ENCODE measurements around the gene SLC16A1. TPM values are rescaled to one million over a fixed set of nuclear protein-coding genes. Genes with fewer than 3 reads are reported as not detected.
A peak's percentile ranks its signal among the peaks of the same experiment; 100 is the strongest.

SLC16A1 gene
- total RNA-seq, 1 donor from 2014 or later = 28.3 TPM

DNA sequence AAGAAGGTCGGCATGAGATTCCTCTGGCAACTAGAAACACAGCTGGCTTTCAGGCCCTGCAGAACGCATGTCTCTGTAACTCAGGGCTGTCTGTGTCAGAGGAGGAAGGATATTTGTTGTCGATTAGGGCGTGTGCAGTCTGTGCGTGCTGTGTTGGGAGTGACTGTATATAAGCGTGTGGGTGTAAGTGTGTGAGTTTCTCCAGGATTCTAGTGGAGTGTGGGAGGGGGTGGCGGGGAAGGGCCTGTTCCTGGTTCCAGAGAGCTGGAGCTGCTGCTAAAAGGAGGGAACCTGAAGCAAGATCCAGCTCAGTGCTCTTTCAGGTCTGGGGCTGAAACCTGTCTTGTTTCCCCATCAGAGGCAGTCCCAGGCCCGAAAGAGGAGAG lies 74.3 kb downstream of the SLC16A1 start:
- peak; percentile 20 for DNase-seq

DNA sequence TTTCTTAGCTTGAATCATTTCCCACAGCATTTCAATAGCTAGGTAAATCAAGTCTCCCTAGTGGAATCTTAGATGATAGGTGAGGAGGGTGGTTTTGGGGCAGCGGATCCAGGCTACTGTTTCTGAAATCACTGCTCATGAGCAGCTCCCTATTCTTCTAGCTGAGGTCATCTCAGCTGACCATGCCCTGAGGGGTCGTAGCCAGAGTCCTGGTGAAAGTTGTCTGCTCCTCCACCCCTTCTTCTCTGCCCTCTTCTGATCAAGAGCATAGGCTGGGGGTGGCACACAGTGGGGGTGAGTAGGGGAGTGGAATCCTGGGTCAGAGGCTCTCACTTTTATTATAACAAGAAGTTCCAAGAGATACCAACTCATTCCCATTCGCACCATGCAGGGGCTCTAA lies 76.2 kb downstream of the SLC16A1 start:
- no peak for DNase-seq

DNA sequence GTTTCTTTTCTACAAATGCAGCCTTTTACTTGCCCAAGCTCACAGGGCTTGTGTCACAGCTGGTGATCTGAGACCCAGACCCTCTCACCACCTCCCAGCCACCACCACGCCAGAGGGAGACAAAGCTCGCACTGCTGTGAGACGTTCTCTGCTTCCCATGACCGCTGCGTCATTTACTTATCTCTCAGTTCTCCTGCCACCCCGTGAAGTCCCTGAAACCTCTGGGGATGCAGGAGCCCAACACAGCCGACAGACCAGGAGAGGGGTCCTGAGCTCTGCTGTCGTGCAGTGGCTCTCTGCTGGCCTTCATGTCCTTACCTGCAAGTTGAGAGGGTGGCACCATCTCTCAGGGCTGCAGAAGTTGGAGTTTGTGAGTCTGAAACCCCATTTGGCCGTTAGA lies 77.7 kb downstream of the SLC16A1 start:
- DNase-seq = no peak

DNA sequence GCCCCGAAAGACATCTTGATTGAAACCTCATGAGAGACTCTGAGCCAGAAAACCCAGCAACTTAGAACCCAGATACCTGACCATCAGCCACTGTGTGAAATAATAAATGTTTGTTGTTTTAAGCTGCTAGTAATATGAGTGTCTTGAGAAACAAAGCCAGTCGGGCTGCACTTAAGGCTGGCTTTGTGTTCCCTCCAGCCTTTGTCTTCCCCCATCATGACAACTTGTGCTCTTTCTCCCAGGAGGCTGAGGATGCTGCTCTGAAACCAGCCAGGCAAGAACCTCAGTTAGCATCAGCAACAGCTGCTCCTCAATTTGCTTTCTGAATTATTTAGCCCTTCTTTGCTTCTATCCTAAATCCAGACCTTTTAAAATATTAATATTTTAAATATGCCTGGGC lies 78.2 kb downstream of the SLC16A1 start:
- DNase-seq = no peak

DNA sequence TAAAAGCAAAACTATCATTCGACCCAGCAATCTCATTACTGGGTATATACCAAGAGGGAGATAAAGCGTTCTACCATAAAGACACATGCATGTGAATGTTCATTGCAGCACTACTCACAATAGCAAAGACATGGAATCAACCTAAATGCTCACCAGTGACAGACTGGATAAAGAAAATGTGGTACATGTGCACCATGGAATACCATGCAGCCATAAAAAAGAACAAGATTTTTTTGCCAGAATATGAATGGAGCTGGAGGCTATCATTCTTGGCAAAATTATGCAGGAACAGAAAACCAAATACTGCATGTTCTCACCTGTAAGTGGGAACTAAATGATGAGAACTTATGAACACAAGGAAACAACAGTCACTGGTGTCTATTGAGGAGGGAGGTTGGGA lies 79.7 kb downstream of the SLC16A1 start:
- DNase-seq = no peak

DNA sequence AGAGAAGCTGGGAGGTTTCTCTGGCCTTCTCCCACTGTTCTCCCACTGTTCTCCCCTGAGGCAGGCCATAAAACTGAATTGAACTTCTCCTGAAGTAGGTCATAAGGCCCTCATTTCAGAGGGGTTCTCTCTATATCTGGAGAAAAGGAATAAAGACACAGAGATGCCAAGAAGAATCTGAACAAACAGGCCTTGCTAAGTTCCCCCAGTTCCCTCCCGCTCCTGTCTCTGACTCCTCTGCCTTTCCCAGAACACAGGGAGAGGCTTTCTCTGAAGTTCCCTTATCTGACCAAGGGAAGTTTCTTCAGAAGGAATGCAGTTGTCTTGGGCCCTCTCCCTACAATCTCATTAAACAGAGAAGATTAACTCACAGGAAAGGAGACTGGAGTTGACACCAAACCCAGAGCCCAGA lies 83.4 kb downstream of the SLC16A1 start:
- DNase-seq = no peak

DNA sequence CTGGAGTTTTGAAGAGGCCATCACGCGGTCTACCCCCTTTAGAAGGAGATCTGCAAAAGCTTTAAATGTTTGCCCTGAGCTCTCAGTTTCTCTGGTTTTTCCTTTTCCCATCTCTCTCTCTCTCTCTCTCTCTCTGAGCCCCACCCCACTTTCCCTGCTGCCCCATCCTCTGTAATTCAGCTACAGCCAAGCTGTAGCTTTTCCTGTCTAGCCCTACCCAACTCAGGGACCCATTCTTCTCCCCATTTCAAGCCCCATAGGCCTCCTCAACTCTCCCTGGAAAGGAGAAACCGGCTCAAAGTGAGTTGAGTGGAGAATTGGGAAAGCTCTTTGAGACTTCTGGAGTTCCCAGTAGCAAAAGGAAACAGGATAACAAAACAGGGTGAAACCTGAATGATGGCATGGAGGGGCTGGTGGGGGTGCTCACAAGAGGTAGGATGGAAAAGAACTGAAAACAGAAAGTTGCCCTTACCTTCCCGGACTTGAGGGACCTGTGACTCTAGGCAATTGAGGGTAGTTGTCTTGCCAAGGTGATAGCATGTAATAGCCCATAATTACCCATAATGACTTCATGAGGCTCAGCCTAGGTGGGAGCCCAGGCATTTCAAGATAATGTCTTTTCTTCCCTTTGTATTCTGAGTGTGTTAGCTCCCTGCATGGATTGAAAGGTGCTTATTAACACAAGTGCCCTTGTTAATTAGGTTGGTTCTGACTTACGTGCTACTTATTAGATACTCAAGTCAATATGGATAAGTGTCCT lies 84.9 kb downstream of the SLC16A1 start:
- no peak for DNase-seq

DNA sequence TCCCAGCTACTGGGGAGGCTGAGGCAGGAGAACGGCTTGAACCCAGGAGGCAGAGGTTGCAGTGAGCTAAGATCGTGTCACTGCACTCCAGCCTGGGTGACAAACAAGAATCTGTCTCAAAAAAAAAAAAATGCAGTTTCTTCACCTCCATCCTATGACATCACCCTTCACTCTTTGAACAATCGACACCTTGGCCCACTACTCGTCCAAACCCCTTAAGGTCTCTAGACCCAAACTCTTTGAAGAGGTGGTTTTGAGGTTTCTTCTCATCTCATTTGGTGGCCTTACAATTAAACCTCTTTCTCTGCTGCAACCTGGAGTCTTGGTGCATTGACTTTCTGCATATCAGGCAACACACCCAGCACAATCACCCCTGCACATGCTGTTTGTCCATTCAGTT lies 86.1 kb downstream of the SLC16A1 start:
- no peak for DNase-seq

DNA sequence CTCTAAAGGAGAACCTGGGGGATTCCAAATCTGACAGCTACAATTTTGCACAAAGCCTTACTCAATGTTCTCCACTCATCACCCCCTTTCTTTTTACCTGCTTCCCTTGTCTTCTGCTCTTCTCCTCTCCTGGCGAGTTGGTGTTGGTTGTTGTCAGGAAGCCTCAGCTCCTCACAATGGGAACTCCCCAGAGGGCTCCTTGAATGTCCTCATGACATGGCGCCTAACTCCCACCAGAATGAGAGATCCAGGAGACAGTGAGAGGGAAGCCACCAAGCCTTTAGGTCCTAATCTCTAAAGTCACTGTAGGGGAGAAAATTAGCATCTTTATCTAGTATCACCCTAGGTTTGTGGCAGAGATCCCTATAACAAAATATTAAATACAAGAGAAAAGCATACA lies 87.8 kb downstream of the SLC16A1 start:
- no peak for DNase-seq

DNA sequence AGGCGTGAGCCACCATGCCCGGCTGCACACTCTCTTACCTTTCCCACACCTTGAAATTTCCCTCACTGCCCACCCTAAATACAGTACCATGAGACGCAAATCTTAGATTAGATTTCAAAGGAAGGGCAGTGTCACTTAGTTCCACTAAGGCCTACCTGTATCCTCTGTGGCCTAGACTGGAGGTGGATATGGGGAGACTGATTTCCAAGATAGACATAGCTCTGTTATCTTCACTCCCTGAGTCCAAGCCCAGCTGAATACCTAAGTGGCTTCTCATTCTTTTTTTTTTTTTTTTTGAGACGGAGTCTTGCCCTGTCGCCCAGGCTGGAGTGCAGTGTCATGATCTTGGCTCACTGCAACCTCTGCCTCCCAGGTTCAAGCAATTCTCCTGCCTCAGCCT lies 89.0 kb downstream of the SLC16A1 start:
- DNase-seq = no peak

DNA sequence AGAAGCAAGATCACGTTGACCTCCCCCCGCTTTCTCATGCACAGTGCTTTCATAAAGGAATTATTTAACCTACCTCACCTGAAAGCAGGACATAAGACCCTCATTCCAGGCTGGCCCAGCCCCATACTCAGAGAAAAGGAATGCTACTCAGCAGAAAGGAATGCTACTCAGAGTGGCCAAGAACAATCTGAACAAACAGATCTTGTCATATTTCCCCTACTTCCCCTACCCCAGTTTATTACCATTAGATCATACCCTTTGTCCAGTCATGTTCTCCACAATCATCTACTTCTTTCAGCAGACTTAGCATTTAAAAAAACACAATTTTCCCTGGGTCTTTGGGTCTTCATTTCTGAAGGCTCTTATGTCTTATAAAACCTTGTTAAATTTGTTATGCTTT lies 89.8 kb downstream of the SLC16A1 start:
- DNase-seq = no peak

DNA sequence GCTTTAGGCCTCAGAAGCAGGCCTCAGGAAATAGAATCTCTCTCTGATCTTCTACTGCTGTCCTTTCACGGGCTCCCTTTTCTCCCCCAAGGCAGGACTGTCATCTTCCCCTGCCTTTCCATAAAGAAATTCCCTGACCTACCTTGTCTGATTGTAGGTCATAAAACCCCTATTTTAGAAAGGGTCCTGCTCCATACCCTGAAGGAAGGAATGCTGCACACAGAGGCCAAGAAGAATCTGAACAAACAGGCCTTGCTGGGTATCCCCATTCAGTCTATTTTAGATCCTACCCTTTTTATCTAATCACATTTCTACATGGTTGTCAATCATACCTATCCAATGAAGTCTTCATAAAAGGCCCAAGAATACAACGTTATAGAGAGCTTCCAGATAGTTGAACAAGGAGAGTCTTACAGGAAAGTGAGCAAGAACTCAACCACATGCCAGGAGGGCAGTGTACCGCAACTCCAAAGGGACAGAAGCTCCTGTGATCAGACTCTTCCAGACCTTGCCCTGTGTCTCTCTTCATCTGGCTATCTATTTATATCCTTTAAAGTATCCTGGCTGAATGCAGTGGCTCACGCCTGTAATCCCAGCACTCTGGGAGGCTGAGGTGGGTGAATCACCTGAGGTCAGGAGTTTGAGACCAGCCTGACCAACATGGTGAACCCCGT lies 93.1 kb downstream of the SLC16A1 start:
- DNase-seq = no peak

Small RNAs within 50 kb of the gene (small RNA-seq; reads per million reads assigned to genes)
- gene AL390729.2 (ENCODE audit: low replicate concordance) = not detected

Other genes with a start within 250 kb of the SLC16A1 start
- gene RHOC, start 249.1 kb downstream of the SLC16A1 start, total RNA-seq = 108 TPM
- 0.59 TPM for gene PPM1J, start 240.9 kb downstream of the SLC16A1 start, total RNA-seq
- 25.4 TPM for gene LRIG2, start 117.0 kb upstream of the SLC16A1 start, total RNA-seq

Measured in skin of body (tissue), 3 donors.